22Rv1 (cell line): ENCODE measurements around the gene FNDC7.
"Not testable (repeated sequence)": the region's sequence is repeated elsewhere in the genome, so short reads cannot be mapped to it uniquely, and the experiment has no call there.

ENCODE experiments used
- H3K27ac ChIP-seq: fragments of 450-650 bp; 2 replicates; pipeline ENCODE4 v1.5.1; 2017
- ZFX ChIP-seq: fragments of 450-650 bp; IDR thresholded peaks from 2 replicates; pipeline ENCODE4 v1.6.1; 2017; ENCODE audit warnings: antibody characterized with exemption, borderline replicate concordance
- TF ChIP-seq, protein P1 (sequence below): fragments of 450-650 bp; IDR thresholded peaks from 2 replicates; pipeline ENCODE4 v1.5.1; 2017; ENCODE audit warnings: mild to moderate bottlenecking

FNDC7 gene

DNA sequence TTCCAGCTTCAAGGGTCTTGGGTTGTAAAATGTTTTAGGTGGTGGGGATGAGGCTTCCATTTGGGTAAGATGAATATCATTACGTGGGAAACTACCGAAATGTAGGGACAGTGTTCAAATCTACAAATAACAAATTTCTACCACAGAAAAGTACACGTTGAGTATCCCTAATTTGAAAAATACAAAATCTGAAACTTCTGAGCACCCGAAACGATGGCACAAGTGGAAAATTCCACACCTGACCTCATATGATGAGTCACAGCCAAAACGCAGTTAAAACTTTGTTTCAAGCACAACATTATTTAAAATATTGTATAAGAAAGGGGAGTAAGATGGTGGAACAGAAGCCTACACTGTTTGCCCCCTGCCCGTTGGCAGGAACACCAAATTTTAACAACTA lies 43.0 kb upstream of the FNDC7 start:
- no peak for TF ChIP-seq ZFX
- TF ChIP-seq, protein P1, sequence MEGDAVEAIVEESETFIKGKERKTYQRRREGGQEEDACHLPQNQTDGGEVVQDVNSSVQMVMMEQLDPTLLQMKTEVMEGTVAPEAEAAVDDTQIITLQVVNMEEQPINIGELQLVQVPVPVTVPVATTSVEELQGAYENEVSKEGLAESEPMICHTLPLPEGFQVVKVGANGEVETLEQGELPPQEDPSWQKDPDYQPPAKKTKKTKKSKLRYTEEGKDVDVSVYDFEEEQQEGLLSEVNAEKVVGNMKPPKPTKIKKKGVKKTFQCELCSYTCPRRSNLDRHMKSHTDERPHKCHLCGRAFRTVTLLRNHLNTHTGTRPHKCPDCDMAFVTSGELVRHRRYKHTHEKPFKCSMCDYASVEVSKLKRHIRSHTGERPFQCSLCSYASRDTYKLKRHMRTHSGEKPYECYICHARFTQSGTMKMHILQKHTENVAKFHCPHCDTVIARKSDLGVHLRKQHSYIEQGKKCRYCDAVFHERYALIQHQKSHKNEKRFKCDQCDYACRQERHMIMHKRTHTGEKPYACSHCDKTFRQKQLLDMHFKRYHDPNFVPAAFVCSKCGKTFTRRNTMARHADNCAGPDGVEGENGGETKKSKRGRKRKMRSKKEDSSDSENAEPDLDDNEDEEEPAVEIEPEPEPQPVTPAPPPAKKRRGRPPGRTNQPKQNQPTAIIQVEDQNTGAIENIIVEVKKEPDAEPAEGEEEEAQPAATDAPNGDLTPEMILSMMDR, result no peak
- H3K27ac ChIP-seq, result no peak overlapping the region

DNA sequence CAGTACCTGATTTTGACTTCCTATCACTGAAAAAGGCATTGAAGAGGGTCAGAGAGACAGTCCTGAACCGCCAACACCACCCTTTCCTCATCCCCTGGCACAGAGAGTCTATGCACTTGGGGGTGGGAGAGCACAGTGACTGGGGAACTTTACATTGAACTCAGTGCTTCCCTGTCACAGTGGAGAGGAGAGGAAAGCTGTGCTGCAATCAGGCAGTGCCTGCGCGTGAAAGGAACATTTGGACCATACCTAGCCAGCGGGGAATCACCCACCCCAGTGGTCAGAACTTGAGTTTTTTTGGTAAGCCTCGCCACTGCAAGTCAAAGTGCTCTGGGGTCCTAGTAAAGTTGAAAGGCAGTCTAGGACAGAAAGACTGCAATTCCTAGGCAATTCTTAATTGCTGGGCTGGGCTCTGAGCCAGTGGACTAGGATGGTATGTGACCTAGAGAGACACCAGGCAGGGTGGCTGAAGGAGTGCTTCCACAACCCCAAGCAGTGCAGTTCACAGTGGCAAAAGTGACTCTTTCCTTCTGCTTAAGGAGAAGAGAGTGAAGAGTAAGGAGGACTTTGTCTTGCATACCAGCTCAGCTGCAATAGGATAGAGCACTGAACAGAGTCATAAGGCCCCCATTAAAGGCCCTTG lies 42.5 kb upstream of the FNDC7 start:
- TF ChIP-seq, protein P1, result no peak
- no peak for TF ChIP-seq ZFX
- no peak overlapping the region for H3K27ac ChIP-seq

DNA sequence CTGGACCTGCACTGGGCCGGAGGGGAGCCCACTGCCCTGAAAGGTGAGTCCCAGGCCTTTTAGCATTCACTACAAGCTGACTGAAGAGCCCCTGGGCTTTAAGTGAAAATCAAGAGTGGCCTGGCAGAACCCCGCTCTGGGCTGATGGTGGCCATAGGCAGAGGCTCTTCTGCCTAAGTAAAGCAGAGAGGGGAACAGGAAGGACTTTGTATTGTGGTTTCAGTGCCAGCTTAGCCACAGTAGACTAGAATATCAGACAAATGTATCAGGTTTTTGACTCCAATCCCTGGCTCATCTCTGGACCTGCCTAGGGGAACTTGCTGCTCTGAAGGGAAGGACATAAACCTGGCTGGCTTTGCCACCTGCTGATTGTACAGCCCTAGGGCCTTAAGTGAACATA lies 41.6 kb upstream of the FNDC7 start:
- TF ChIP-seq ZFX, result no peak
- TF ChIP-seq, protein P1, result no peak
- no peak overlapping the region for H3K27ac ChIP-seq

DNA sequence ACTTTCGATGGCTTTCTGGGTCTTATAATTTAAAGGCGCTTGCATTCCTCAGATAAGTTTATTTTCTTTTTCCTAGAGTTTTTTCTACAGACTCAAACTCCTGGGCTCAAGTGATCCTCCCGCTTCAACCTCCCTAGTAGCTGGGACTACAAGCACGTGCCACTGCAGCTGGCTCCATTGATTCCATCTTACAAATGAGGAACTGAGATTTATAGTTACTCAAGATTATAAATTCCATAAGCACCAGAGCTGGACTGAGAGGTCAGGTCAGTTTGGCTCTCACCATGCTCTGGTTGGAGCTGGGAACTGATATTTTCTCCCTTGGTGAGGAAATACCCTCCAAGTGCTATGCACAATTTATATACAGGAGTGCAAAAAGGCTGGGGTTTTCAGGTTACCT lies 34.0 kb upstream of the FNDC7 start:
- TF ChIP-seq, protein P1, result no peak
- no peak for TF ChIP-seq ZFX
- H3K27ac ChIP-seq, result no peak overlapping the region

DNA sequence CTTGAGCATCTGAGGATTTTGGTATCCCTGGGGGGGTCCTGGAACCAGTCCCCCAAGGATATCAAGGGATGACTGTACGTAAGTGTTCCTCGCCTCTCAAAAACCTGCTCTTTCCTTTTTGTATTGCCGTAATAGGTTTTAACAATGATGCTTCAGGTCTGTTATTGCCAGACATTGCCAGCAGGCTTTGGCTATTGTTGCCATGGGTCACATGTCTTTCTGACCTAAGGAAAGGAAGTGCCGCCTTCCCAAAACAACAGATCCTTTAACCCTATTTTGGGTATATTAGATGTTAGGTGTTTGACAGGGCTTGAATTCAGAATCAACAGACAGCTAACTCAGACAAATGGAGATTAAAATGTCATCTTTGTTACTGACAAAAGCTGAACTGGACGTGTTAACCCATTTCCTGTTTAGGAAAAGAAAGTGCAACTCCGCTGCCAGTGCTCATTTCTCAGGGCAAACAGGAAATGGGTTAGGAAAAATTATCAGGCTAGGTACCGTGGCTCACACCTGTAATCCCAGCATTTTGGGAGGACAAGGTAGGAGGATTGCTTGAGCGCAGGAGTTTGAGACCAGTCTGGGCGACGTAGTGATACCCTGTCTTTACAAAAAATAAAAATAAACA lies 33.0 kb upstream of the FNDC7 start:
- H3K27ac ChIP-seq, result no peak overlapping the region
- TF ChIP-seq, protein P1, result no peak
- no peak for TF ChIP-seq ZFX

DNA sequence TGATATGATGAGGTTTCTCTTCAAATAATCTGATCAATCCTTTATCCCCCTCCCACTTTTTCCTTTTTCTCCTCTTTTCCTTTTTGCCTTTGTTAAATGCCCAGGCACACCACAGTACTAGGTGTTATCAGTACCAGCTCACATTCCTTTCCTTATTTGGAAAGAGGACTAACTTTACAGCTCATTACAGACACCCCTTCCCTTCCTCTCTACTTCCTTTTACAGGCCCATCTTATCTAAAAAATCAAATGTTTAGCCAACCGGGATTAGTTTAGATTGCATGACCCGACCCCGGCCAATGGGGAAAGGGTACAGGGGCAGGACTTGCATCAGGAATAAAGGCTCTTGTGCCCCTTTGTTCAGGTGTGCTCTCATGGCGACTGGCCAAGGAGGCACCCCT lies 31.0 kb upstream of the FNDC7 start:
- not testable (repeated sequence) for H3K27ac ChIP-seq

DNA sequence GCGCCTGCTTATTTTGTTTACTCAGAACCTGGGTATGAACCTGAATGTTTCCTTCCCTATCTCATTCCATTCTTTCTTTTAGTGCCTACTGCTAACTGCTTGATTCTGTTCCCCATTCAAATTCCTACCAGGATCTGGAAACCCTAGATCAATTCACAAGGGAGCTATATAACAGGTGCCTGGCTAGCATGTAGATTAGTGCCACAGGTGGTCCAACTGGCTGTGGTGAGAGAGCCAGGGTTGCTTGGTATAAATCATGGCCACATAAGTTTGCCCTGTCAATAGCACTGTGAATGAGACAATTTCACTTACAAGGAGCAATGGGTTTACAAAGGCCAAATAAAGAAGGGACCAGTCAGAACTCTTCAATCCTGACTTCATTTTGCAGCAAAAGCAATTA lies 27.2 kb upstream of the FNDC7 start:
- H3K27ac ChIP-seq, result no peak overlapping the region
- TF ChIP-seq, protein P1, result no peak
- TF ChIP-seq ZFX, result no peak
